CD4-positive, CD25-positive, alpha-beta regulatory T cell (primary cell): ENCODE measurements around the gene NUP188. TPM values are rescaled to one million over a fixed set of nuclear protein-coding genes. Genes with fewer than 3 reads are reported as not detected.
A peak's percentile ranks its signal among the peaks of the same experiment; 100 is the strongest.
"Not testable (repeated sequence)": the region's sequence is repeated elsewhere in the genome, so short reads cannot be mapped to it uniquely, and the experiment has no call there.

Experiments used
- ATAC-seq, 2 donors: fragments of 150-1000 bp; cut with Tn5 transposase; one replicate each; pipeline ENCODE4 v1.10.0; 2021; ENCODE audit warnings: low read depth in 2 of 2, moderate number of reproducible peaks in 2 of 2, moderate library complexity in 1 of 2
- DNase-seq, 3 donors: peaks; one replicate each; pipeline versions ENCODE4 v3.0.0 to v3.0.0-alpha.2; 2012 to 2022; ENCODE audit warnings: mixed read lengths in 1 of 3
- H3K27ac ChIP-seq: one replicate; pipeline ENCODE4 v1.7.0; 2013; ENCODE audit warnings: mild to moderate bottlenecking, low read length; ENCODE audit not compliant: insufficient read depth, poor library complexity, severe bottlenecking
- H3K27me3 ChIP-seq: one replicate; pipeline ENCODE4 v1.7.0; 2013; ENCODE audit warnings: low read length; ENCODE audit not compliant: control insufficient read depth, insufficient read depth
- H3K36me3 ChIP-seq: one replicate; pipeline ENCODE4 v1.7.0; 2013; ENCODE audit warnings: mild to moderate bottlenecking, low read length, moderate library complexity; ENCODE audit not compliant: control insufficient read depth, insufficient read depth
- H3K4me1 ChIP-seq: 2 replicates; pipeline ENCODE4 v1.7.0; 2013; ENCODE audit warnings: mild to moderate bottlenecking, low read length; ENCODE audit not compliant: insufficient read depth, control insufficient read depth, poor library complexity, severe bottlenecking
- H3K4me3 ChIP-seq: one replicate; pipeline ENCODE4 v1.7.0; 2013; ENCODE audit warnings: low read depth, mild to moderate bottlenecking, low read length, moderate library complexity
- H3K9me3 ChIP-seq, 2 experiments: 1 replicate in 1 of 2; 2 replicates in 1 of 2; pipeline ENCODE4 v1.7.0; 2013; ENCODE audit warnings: low read length in 2 of 2, mild to moderate bottlenecking in 1 of 2, moderate library complexity in 1 of 2; ENCODE audit not compliant: control insufficient read depth in 2 of 2
- H3K27ac Mint-ChIP-seq, 3 donors: one replicate each; pipeline ENCODE4 v1.8.0; 2020 to 2022; ENCODE audit warnings: mild to moderate bottlenecking in 3 of 3, mixed read lengths in 3 of 3, moderate library complexity in 2 of 3
- H3K27me3 Mint-ChIP-seq: one replicate; pipeline ENCODE4 v1.8.0; 2022; ENCODE audit warnings: mild to moderate bottlenecking, mixed read lengths
- H3K36me3 Mint-ChIP-seq: one replicate; pipeline ENCODE4 v1.8.0; 2020; ENCODE audit warnings: mixed read lengths
- H3K4me1 Mint-ChIP-seq, 4 donors: one replicate each; pipeline ENCODE4 v1.8.0; 2020 to 2022; ENCODE audit warnings: mixed read lengths in 4 of 4, mild to moderate bottlenecking in 1 of 4
- H3K4me3 Mint-ChIP-seq, 4 donors: one replicate each; pipeline ENCODE4 v1.8.0; 2020 to 2022; ENCODE audit warnings: mild to moderate bottlenecking in 4 of 4, mixed read lengths in 4 of 4, moderate library complexity in 3 of 4
- H3K9me3 Mint-ChIP-seq, 7 donors: one replicate each; pipeline ENCODE4 v1.8.0; 2020 to 2022; ENCODE audit warnings: mixed read lengths in 7 of 7, mild to moderate bottlenecking in 3 of 7, moderate library complexity in 2 of 7
- polyA plus RNA-seq, 4 donors: library from polyadenylated mRNA; unstranded; fragments of 300-500 nt; fragmentation: Illumina TruSeq; gene quantifications; one replicate each; pipeline ENCODE4 v1.2.3, GENCODE V29; 2021
- total RNA-seq: library from RNA; stranded (reverse); gene quantifications from one replicate; pipeline ENCODE4 v1.2.3, GENCODE V29; 2022

Gene NUP188
- total and polyA plus RNA-seq, 5 donors from 2014 or later, result 20.8 to 74.3 (median 22.6) TPM

- Mint-ChIP-seq H3K27me3 (no peaks in the 10 kb centered on the region), H3K27ac (no peak overlapping the region), H3K9me3 (no peaks in the 10 kb centered on the region), H3K4me3 (peak overlapping the region in 1 of 4 donors; percentile 56), H3K36me3 (no peaks in the 10 kb centered on the region), H3K4me1 (peaks cover 0 to 23% (median 15%) of the 10 kb centered on the region in 4 donors)
- Histone ChIP-seq H3K27ac (no peak overlapping the region), H3K9me3 (no peaks in the 10 kb centered on the region), H3K4me1 (peaks cover 21% of the 10 kb centered on the region), H3K4me3 (no peak overlapping the region), H3K36me3 (no peaks in the 10 kb centered on the region), H3K27me3 (no peaks in the 10 kb centered on the region)
- no peak for ATAC-seq
- no peak for DNase-seq
These were observed 84.0 kb downstream of the NUP188 start for GRCh38 chr9:129031514-129031913.

GRCh38 chr9:129032541-129033159, 85.2 kb downstream of the NUP188 start:
- no peak overlapping the region for H3K4me3 Mint-ChIP-seq
- H3K27ac Mint-ChIP-seq, result no peak overlapping the region
- ATAC-seq, result no peak
- no peak overlapping the region for H3K4me3 ChIP-seq
- peaks cover 19% of the 10 kb centered on the region for H3K4me1 ChIP-seq
- H3K27me3 Mint-ChIP-seq, result no peaks in the 10 kb centered on the region
- H3K27ac ChIP-seq, result no peak overlapping the region
- H3K9me3 Mint-ChIP-seq, result no peaks in the 10 kb centered on the region
- no peaks in the 10 kb centered on the region for H3K36me3 Mint-ChIP-seq
- no peak for DNase-seq
- H3K36me3 ChIP-seq, result no peaks in the 10 kb centered on the region
- H3K4me1 Mint-ChIP-seq, result peaks cover 4 to 23% (median 18%) of the 10 kb centered on the region in 4 donors
- no peaks in the 10 kb centered on the region for H3K9me3 ChIP-seq
- no peaks in the 10 kb centered on the region for H3K27me3 ChIP-seq

GRCh38 chr9:129033216-129033615, 85.7 kb downstream of the NUP188 start:
- H3K27ac ChIP-seq, result no peak overlapping the region
- no peak overlapping the region for H3K4me3 Mint-ChIP-seq
- no peaks in the 10 kb centered on the region for H3K27me3 ChIP-seq
- no peaks in the 10 kb centered on the region for H3K36me3 Mint-ChIP-seq
- no peaks in the 10 kb centered on the region for H3K27me3 Mint-ChIP-seq
- peaks cover 22% of the 10 kb centered on the region for H3K4me1 ChIP-seq
- no peaks in the 10 kb centered on the region for H3K9me3 ChIP-seq
- H3K27ac Mint-ChIP-seq, result no peak overlapping the region
- no peak for ATAC-seq
- peaks cover 4 to 29% (median 19%) of the 10 kb centered on the region in 4 donors for H3K4me1 Mint-ChIP-seq
- no peak overlapping the region for H3K4me3 ChIP-seq
- H3K9me3 Mint-ChIP-seq, result no peaks in the 10 kb centered on the region
- no peak for DNase-seq
- no peaks in the 10 kb centered on the region for H3K36me3 ChIP-seq

- peak overlapping the region; percentile 66 for H3K4me3 ChIP-seq
- not testable (repeated sequence) for DNase-seq, H3K9me3 ChIP-seq, H3K36me3 Mint-ChIP-seq, H3K27me3 Mint-ChIP-seq, H3K36me3 ChIP-seq, ATAC-seq, H3K9me3 Mint-ChIP-seq, H3K27me3 ChIP-seq
- Mint-ChIP-seq H3K4me3 (peak overlapping the region; percentile 89 to 100 (median 97)), H3K4me1 (peaks cover 4 to 39% (median 18%) of the 10 kb centered on the region in 4 donors), H3K27ac (peak overlapping the region in 2 of 3 donors; percentile 92 to 93)
- peaks cover 22% of the 10 kb centered on the region for H3K4me1 ChIP-seq
- H3K27ac ChIP-seq, result peak overlapping the region; percentile 41
These were observed 88.3 kb downstream of the NUP188 start for GRCh38 chr9:129035838-129036237.

GRCh38 chr9:129036241-129036922, 88.9 kb downstream of the NUP188 start, which contains the start of gene MIGA2:
Gene MIGA2 (plus strand): TSS chr9:129036626. CDS start chr9:129040595, 3,969 bp downstream.
- Mint-ChIP-seq H3K4me3 (peak within 1 kb of the TSS; percentile 89 to 100 (median 97)), H3K9me3 (no peaks in the 10 kb centered on the region), H3K27ac (peak within 1 kb of the TSS; percentile 91 to 93 (median 92)), H3K4me1 (peaks cover 4 to 39% (median 18%) of the 10 kb centered on the region in 4 donors), H3K36me3 (no peaks in the 10 kb centered on the region), H3K27me3 (no peaks in the 10 kb centered on the region)
- no peaks in the 10 kb centered on the region for H3K9me3 ChIP-seq
- H3K4me3 ChIP-seq, result peak within 1 kb of the TSS; percentile 66
- no peaks in the 10 kb centered on the region for H3K27me3 ChIP-seq
- ATAC-seq (peak; percentile 98 to 99), DNase-seq (peak; percentile 92 to 99 (median 94))
- peaks cover 5% of the 10 kb centered on the region for H3K36me3 ChIP-seq
- peaks cover 22% of the 10 kb centered on the region for H3K4me1 ChIP-seq
- peak within 1 kb of the TSS; percentile 60 for H3K27ac ChIP-seq

- H3K4me3 ChIP-seq, result peak overlapping the region; percentile 52
- no peak for ATAC-seq
- H3K27me3 Mint-ChIP-seq, result no peaks in the 10 kb centered on the region
These were observed 89.6 kb downstream of the NUP188 start for GRCh38 chr9:129036923-129037766.

GRCh38 chr9:129037767-129038098, 90.2 kb downstream of the NUP188 start:
- H3K4me1 Mint-ChIP-seq, result peaks cover 4 to 39% (median 18%) of the 10 kb centered on the region in 4 donors
- DNase-seq, result no peak
- peaks cover 5% of the 10 kb centered on the region for H3K36me3 Mint-ChIP-seq
- Histone ChIP-seq H3K36me3 (peaks cover 18% of the 10 kb centered on the region), H3K27me3 (no peaks in the 10 kb centered on the region), H3K27ac (no peak overlapping the region), H3K4me3 (peak overlapping the region; percentile 52), H3K4me1 (peaks cover 22% of the 10 kb centered on the region), H3K9me3 (no peaks in the 10 kb centered on the region)
- peak overlapping the region in 3 of 4 donors; percentile 89 to 99 (median 95) for H3K4me3 Mint-ChIP-seq
- no peak overlapping the region for H3K27ac Mint-ChIP-seq
- no peaks in the 10 kb centered on the region for H3K27me3 Mint-ChIP-seq
- no peak for ATAC-seq
- no peaks in the 10 kb centered on the region for H3K9me3 Mint-ChIP-seq

More at GRCh38 chr9:129036923-129037766, 89.6 kb downstream of the NUP188 start:
- no peaks in the 10 kb centered on the region for H3K27me3 ChIP-seq
- peaks cover 22% of the 10 kb centered on the region for H3K4me1 ChIP-seq
- peak overlapping the region; percentile 60 for H3K27ac ChIP-seq
- no peak for DNase-seq
- peaks cover 4 to 39% (median 18%) of the 10 kb centered on the region in 4 donors for H3K4me1 Mint-ChIP-seq
- peak overlapping the region; percentile 91 to 93 (median 92) for H3K27ac Mint-ChIP-seq
- H3K9me3 Mint-ChIP-seq, result no peaks in the 10 kb centered on the region
- peaks cover 12% of the 10 kb centered on the region for H3K36me3 ChIP-seq
- H3K36me3 Mint-ChIP-seq, result no peaks in the 10 kb centered on the region
- no peaks in the 10 kb centered on the region for H3K9me3 ChIP-seq
- peak overlapping the region; percentile 89 to 100 (median 97) for H3K4me3 Mint-ChIP-seq
